ENCODE measurements around the gene NSG2. TPM values are rescaled to one million over a fixed set of nuclear protein-coding genes. Genes with fewer than 3 reads are reported as not detected.

Gene NSG2
- total and polyA plus RNA-seq, 2 donors (not counting 1 experiment from before 2014, with no cell fraction given), result not detected

GRCh38 chr5:174086751-174087150 lies 41.2 kb downstream of the NSG2 start:
- H3K27me3 Mint-ChIP-seq, result peaks cover 13% of the 10 kb centered on the region
- Histone ChIP-seq H3K79me2 (ENCODE audit: control insufficient read depth, insufficient read depth, low read length) (no peaks in the 10 kb centered on the region), H3K9ac (ENCODE audit: low read length) (no peak overlapping the region), H4K20me1 (ENCODE audit: control insufficient read depth, insufficient read depth, low read length, poor library complexity, severe bottlenecking) (no peaks in the 10 kb centered on the region), H3K36me3 (replicated peaks in 1 of 2; ENCODE audit: control extremely low read depth in 1 of 2, control insufficient read depth in 1 of 2, extremely low read depth in 1 of 2, insufficient read depth in 2 of 2, low read length in 1 of 2) (no peaks in the 10 kb centered on the region), H3K4me2 (replicated peaks; ENCODE audit: low read depth, low read length, poor library complexity, severe bottlenecking) (no peak overlapping the region), H3K4me3 (ENCODE audit: control extremely low read depth in 1 of 5, extremely low read depth in 1 of 5, insufficient read depth in 1 of 5, low read depth in 2 of 5, low read length in 4 of 5) (no peak overlapping the region), H2AFZ (ENCODE audit: insufficient read depth, low read depth, low read length, poor library complexity, severe bottlenecking) (no peak overlapping the region), H3K4me1 (ENCODE audit: control insufficient read depth in 2 of 2, insufficient read depth in 2 of 2, low read length in 2 of 2) (no peaks in the 10 kb centered on the region), H3K27me3 (replicated peaks in 1 of 4; ENCODE audit: control extremely low read depth in 1 of 4, control insufficient read depth in 3 of 4, insufficient read depth in 4 of 4, low read length in 3 of 4) (no peaks in the 10 kb centered on the region), H3K9me3 (ENCODE audit: control extremely low read depth in 1 of 3, control insufficient read depth in 2 of 3, insufficient read depth in 1 of 3, low read length in 2 of 3) (no peaks in the 10 kb centered on the region), H3K27ac (ENCODE audit: low read length in 2 of 2) (no peak overlapping the region)
- ChIA-PET POLR2A (no interaction called here), CTCF (no interaction called here)
- no peaks in the 10 kb centered on the region for H3K4me1 Mint-ChIP-seq
- TF ChIP-seq CTCF (IDR thresholded peaks at IDR 0.05) (no peak), EZH2 (IDR thresholded peaks at IDR 0.05; ENCODE audit: borderline replicate concordance, insufficient read depth, low read depth, low read length, poor library complexity, severe bottlenecking) (no peak)
- H3K4me3 Mint-ChIP-seq, result no peak overlapping the region
- no peak overlapping the region for H3K27ac Mint-ChIP-seq
- DNase-seq (no peak), ATAC-seq (ENCODE audit: low read depth) (no peak)
- intact Hi-C loops (cut with micrococcal nuclease), result no loop called here
- H3K9me3 Mint-ChIP-seq (ENCODE audit: insufficient read depth), result no peaks in the 10 kb centered on the region
- no CpG with 5 or more reads among the region's 5 CpGs for WGBS (ENCODE audit: insufficient coverage)

- H3K4me3 Mint-ChIP-seq, result no peak overlapping the region
- Histone ChIP-seq H4K20me1 (ENCODE audit: control insufficient read depth, insufficient read depth, low read length, poor library complexity, severe bottlenecking) (no peaks in the 10 kb centered on the region), H3K4me2 (replicated peaks; ENCODE audit: low read depth, low read length, poor library complexity, severe bottlenecking) (no peak overlapping the region), H3K4me3 (ENCODE audit: control extremely low read depth in 1 of 5, extremely low read depth in 1 of 5, insufficient read depth in 1 of 5, low read depth in 2 of 5, low read length in 4 of 5) (no peak overlapping the region), H3K4me1 (ENCODE audit: control insufficient read depth in 2 of 2, insufficient read depth in 2 of 2, low read length in 2 of 2) (no peaks in the 10 kb centered on the region), H3K9me3 (ENCODE audit: control extremely low read depth in 1 of 3, control insufficient read depth in 2 of 3, insufficient read depth in 1 of 3, low read length in 2 of 3) (no peaks in the 10 kb centered on the region), H3K79me2 (ENCODE audit: control insufficient read depth, insufficient read depth, low read length) (no peaks in the 10 kb centered on the region), H3K27me3 (replicated peaks in 1 of 4; ENCODE audit: control extremely low read depth in 1 of 4, control insufficient read depth in 3 of 4, insufficient read depth in 4 of 4, low read length in 3 of 4) (no peaks in the 10 kb centered on the region), H2AFZ (ENCODE audit: insufficient read depth, low read depth, low read length, poor library complexity, severe bottlenecking) (no peak overlapping the region), H3K36me3 (replicated peaks in 1 of 2; ENCODE audit: control extremely low read depth in 1 of 2, control insufficient read depth in 1 of 2, extremely low read depth in 1 of 2, insufficient read depth in 2 of 2, low read length in 1 of 2) (no peaks in the 10 kb centered on the region), H3K9ac (ENCODE audit: low read length) (no peak overlapping the region), H3K27ac (ENCODE audit: low read length in 2 of 2) (no peak overlapping the region)
- no peaks in the 10 kb centered on the region for H3K9me3 Mint-ChIP-seq (ENCODE audit: insufficient read depth)
- intact Hi-C loops (cut with micrococcal nuclease), result no loop called here
- ChIA-PET POLR2A (no interaction called here), CTCF (interaction anchor here (0.7 kb wide), 1 partner anchor 44 kb away, joined by 3 read pairs; no protein-coding TSS in a partner anchor)
- ATAC-seq (ENCODE audit: low read depth) (no peak), DNase-seq (no peak)
- H3K27me3 Mint-ChIP-seq, result peaks cover 9% of the 10 kb centered on the region
- no CpG with 5 or more reads among the region's 1 CpG for WGBS (ENCODE audit: insufficient coverage)
- H3K4me1 Mint-ChIP-seq, result no peaks in the 10 kb centered on the region
- TF ChIP-seq EZH2 (IDR thresholded peaks at IDR 0.05; ENCODE audit: borderline replicate concordance, insufficient read depth, low read depth, low read length, poor library complexity, severe bottlenecking), result no peak
- TF ChIP-seq CTCF (IDR thresholded peaks at IDR 0.05), result no peak
- no peak overlapping the region for H3K27ac Mint-ChIP-seq
Observed at GRCh38 chr5:174087783-174088182, 42.3 kb downstream of the NSG2 start.

Data from B cell (primary cell).